Esophagus squamous epithelium (tissue), 4 donors: ENCODE measurements around the gene WDR82.

Source experiments
- POLR2A ChIP-seq, 4 donors: fragments of 450-650 bp; IDR thresholded peaks; one replicate each; pipeline ENCODE4 v1.6.1; 2017; ENCODE audit warnings: antibody characterized with exemption in 4 of 4, mild to moderate bottlenecking in 4 of 4, moderate library complexity in 3 of 4
- TF ChIP-seq, protein P1 (sequence below), 6 experiments: fragments of 450-650 bp in 4 of 6; fragments of 200-600 bp in 2 of 6; sonication (generic) in 2 of 6; IDR thresholded peaks; one replicate each; pipeline ENCODE4 v1.5.1; 2016 to 2019; ENCODE audit warnings: antibody characterized with exemption in 6 of 6, mild to moderate bottlenecking in 4 of 6, moderate library complexity in 4 of 6

DNA sequence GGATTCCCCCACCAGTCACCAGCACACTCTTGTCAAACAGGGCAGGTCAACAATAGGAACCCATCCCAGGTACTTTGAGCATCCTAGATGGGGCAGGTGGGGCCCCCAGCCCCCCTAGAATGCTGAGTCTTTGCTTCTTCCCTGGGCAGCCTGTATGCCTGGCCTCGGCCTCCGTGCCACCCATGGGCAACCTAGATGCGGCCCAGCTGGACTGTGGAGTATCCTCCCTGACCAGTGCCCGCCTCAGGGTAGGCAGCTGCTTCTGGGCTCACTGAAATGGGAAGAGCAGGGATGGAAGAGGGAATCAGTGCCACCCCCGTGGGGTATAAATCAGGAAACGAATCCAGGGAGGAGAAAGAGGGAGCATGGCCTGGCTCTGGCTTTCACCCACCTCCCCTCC, 48.5 kb upstream of the WDR82 start:
- TF ChIP-seq POLR2A (IDR thresholded peaks at IDR 0.05), result no peak
- TF ChIP-seq, protein P1, sequence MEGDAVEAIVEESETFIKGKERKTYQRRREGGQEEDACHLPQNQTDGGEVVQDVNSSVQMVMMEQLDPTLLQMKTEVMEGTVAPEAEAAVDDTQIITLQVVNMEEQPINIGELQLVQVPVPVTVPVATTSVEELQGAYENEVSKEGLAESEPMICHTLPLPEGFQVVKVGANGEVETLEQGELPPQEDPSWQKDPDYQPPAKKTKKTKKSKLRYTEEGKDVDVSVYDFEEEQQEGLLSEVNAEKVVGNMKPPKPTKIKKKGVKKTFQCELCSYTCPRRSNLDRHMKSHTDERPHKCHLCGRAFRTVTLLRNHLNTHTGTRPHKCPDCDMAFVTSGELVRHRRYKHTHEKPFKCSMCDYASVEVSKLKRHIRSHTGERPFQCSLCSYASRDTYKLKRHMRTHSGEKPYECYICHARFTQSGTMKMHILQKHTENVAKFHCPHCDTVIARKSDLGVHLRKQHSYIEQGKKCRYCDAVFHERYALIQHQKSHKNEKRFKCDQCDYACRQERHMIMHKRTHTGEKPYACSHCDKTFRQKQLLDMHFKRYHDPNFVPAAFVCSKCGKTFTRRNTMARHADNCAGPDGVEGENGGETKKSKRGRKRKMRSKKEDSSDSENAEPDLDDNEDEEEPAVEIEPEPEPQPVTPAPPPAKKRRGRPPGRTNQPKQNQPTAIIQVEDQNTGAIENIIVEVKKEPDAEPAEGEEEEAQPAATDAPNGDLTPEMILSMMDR (IDR thresholded peaks at IDR 0.05), result no peak
